Nephron progenitor cell (in vitro differentiated cells): ENCODE measurements around the gene LGR6.
A peak's percentile ranks its signal among the peaks of the same experiment; 100 is the strongest.

Source experiments
- DNase-seq: peaks from one replicate; pipeline ENCODE4 v3.0.0; 2021
- H3K27ac Mint-ChIP-seq: 2 replicates; pipeline ENCODE4 v1.8.0; 2021; ENCODE audit warnings: mild to moderate bottlenecking, moderate library complexity, mixed read lengths
- H3K27me3 Mint-ChIP-seq: 2 replicates; pipeline ENCODE4 v1.8.0; 2021; ENCODE audit warnings: mild to moderate bottlenecking, low read depth, mixed read lengths; ENCODE audit not compliant: poor library complexity
- H3K36me3 Mint-ChIP-seq: 2 replicates; pipeline ENCODE4 v1.8.0; 2021; ENCODE audit warnings: low read depth, mixed read lengths
- H3K4me1 Mint-ChIP-seq: 2 replicates; pipeline ENCODE4 v1.8.0; 2021; ENCODE audit warnings: mixed read lengths
- H3K4me3 Mint-ChIP-seq: 2 replicates; pipeline ENCODE4 v1.8.0; 2021; ENCODE audit warnings: mild to moderate bottlenecking, moderate library complexity, mixed read lengths
- H3K9me3 Mint-ChIP-seq: 2 replicates; pipeline ENCODE4 v1.8.0; 2021; ENCODE audit warnings: mild to moderate bottlenecking, moderate library complexity, mixed read lengths
- TF ChIP-seq, protein P1 (sequence below): fragments of 200-600 bp; sonication (generic); IDR thresholded peaks from 2 replicates; pipeline ENCODE4 v1.5.0; 2021; ENCODE audit warnings: antibody characterized with exemption

LGR6 gene

GRCh38 chr1:202210385-202210784 is 16.8 kb downstream of the LGR6 start:
- peaks cover 23% of the 10 kb centered on the region for H3K4me1 Mint-ChIP-seq
- H3K27me3 Mint-ChIP-seq: peaks cover 56% of the 10 kb centered on the region
- TF ChIP-seq, protein P1, sequence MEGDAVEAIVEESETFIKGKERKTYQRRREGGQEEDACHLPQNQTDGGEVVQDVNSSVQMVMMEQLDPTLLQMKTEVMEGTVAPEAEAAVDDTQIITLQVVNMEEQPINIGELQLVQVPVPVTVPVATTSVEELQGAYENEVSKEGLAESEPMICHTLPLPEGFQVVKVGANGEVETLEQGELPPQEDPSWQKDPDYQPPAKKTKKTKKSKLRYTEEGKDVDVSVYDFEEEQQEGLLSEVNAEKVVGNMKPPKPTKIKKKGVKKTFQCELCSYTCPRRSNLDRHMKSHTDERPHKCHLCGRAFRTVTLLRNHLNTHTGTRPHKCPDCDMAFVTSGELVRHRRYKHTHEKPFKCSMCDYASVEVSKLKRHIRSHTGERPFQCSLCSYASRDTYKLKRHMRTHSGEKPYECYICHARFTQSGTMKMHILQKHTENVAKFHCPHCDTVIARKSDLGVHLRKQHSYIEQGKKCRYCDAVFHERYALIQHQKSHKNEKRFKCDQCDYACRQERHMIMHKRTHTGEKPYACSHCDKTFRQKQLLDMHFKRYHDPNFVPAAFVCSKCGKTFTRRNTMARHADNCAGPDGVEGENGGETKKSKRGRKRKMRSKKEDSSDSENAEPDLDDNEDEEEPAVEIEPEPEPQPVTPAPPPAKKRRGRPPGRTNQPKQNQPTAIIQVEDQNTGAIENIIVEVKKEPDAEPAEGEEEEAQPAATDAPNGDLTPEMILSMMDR: peak; percentile 11
- H3K27ac Mint-ChIP-seq: no peak overlapping the region
- H3K9me3 Mint-ChIP-seq: no peaks in the 10 kb centered on the region
- no peak for DNase-seq
- H3K4me3 Mint-ChIP-seq: no peak overlapping the region
- no peaks in the 10 kb centered on the region for H3K36me3 Mint-ChIP-seq

DNA sequence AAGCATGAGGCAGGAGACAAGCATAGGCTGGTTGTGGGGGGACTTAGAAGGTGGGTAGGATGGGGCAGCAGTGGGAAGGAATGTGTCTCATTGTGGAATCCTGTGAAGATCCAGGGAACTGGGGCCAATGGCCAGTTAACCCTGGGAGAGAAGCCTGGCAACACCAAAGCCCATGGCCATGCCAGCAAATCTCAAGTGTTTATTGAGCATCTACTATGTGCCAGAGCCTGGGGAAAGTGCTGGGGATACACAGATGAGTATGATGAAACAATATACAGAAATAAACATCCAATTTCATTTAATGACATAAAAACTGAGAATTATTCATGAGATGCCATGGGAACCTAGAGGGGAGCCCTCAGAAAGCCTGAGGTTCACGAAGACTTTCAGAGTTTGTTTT is 17.4 kb downstream of the LGR6 start:
- H3K4me1 Mint-ChIP-seq: peaks cover 23% of the 10 kb centered on the region
- H3K36me3 Mint-ChIP-seq: no peaks in the 10 kb centered on the region
- peaks cover 61% of the 10 kb centered on the region for H3K27me3 Mint-ChIP-seq

GRCh38 chr1:202212787-202213186 is 19.2 kb downstream of the LGR6 start:
- TF ChIP-seq, protein P1: no peak
- DNase-seq: no peak
- Mint-ChIP-seq H3K9me3 (no peaks in the 10 kb centered on the region), H3K4me3 (no peak overlapping the region), H3K27ac (no peak overlapping the region), H3K27me3 (peaks cover 71% of the 10 kb centered on the region), H3K36me3 (no peaks in the 10 kb centered on the region), H3K4me1 (peaks cover 29% of the 10 kb centered on the region)

More for the DNA sequence above, 17.4 kb downstream of the LGR6 start:
- H3K4me3 Mint-ChIP-seq: no peak overlapping the region
- TF ChIP-seq, protein P1: no peak
- DNase-seq: no peak
- H3K9me3 Mint-ChIP-seq: no peaks in the 10 kb centered on the region
- no peak overlapping the region for H3K27ac Mint-ChIP-seq

GRCh38 chr1:202213361-202214088 is 19.9 kb downstream of the LGR6 start:
- TF ChIP-seq, protein P1: peak; percentile 11
- Mint-ChIP-seq H3K27ac (no peak overlapping the region), H3K9me3 (no peaks in the 10 kb centered on the region), H3K4me1 (peaks cover 23% of the 10 kb centered on the region), H3K4me3 (peak overlapping the region; percentile 87), H3K36me3 (no peaks in the 10 kb centered on the region), H3K27me3 (peaks cover 68% of the 10 kb centered on the region)
- no peak for DNase-seq

DNA sequence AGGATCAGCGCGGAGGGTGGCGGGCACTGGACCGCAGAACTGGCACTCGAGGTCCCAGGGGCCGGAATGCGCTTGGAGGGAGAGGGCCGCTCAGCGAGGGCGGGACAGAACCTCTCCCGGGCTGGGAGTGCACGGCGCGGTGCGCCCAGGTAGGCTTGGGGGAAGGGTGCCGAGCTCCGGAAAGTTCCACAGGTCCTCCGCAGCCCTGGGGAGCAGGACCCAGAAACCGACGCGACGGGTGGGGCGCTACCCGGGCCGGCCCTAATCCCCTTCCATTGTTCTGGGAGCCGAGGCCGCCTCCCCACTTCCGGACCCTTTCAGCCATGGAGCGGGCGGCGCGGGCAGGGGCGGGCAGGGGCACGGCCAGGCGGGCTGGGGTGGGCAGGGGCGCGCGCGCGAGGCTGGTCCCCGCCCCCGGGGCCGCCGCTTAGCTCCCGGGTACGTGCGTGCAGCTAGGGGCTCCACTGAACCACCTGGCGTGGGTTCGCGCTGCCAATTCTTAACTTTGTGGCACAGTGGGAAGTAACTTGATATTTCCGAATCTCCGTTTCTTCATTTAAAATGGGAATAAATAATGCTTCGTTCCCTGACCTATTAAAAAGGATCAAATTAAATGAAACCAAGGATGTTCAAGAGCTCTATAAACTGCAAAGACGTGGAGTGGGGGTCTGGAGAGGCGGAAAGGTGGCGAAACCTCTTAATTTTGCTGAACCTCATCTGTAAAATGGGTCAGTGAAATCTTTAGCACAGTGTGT is 20.7 kb downstream of the LGR6 start:
- Mint-ChIP-seq H3K27me3 (peaks cover 72% of the 10 kb centered on the region), H3K36me3 (no peaks in the 10 kb centered on the region), H3K4me1 (peaks cover 23% of the 10 kb centered on the region), H3K4me3 (peak overlapping the region; percentile 87), H3K9me3 (no peaks in the 10 kb centered on the region), H3K27ac (no peak overlapping the region)
- DNase-seq: peak; percentile 62
- TF ChIP-seq, protein P1: no peak
